ENCODE measurements around the gene ANO10. TPM values are rescaled to one million over a fixed set of nuclear protein-coding genes. Genes with fewer than 3 reads are reported as not detected.
A peak's percentile ranks its signal among the peaks of the same experiment; 100 is the strongest.

Gene ANO10
- total RNA-seq, 2 experiments from 2014 or later, result 9.5 to 12.9 TPM

- Mint-ChIP-seq H3K4me3 (peak overlapping the region; percentile 73), H3K9me3 (ENCODE audit: insufficient read depth) (peaks cover 15% of the 10 kb centered on the region), H3K36me3 (ENCODE audit: low read depth) (peaks cover 95% of the 10 kb centered on the region), H3K27me3 (ENCODE audit: low read depth) (no peaks in the 10 kb centered on the region), H3K27ac (peak overlapping the region; percentile 97), H3K4me1 (ENCODE audit: low read depth) (peaks cover 82% of the 10 kb centered on the region)
- POLR2A ChIA-PET, result interaction anchor here (0.5 to 4.1 kb wide), 13 partner anchors 10 to 184 kb away, joined by 3 to 29 read pairs (median 4); partner anchors contain the start of gene SNRK
- DNase-seq, result peak; percentile 85
- ATAC-seq, result peak; percentile 62
- CTCF ChIA-PET, result interaction anchor here (0.6 to 4.5 kb wide), 19 partner anchors 8 to 770 kb away, joined by 3 to 28 read pairs (median 5); partner anchors contain the start of gene SNRK
Observed at GRCh38 chr3:43346978-43347749, 274.6 kb downstream of the ANO10 start.

- Mint-ChIP-seq H3K36me3 (ENCODE audit: low read depth) (peaks cover 93% of the 10 kb centered on the region), H3K4me1 (ENCODE audit: low read depth) (peaks cover 77% of the 10 kb centered on the region), H3K9me3 (ENCODE audit: insufficient read depth) (peaks cover 2% of the 10 kb centered on the region), H3K27ac (peak overlapping the region; percentile 97), H3K27me3 (ENCODE audit: low read depth) (no peaks in the 10 kb centered on the region), H3K4me3 (peak overlapping the region; percentile 43)
- ChIA-PET POLR2A (interaction anchor here (0.6 to 4.1 kb wide), 6 partner anchors 9 to 166 kb away, joined by 3 to 29 read pairs (median 6); partner anchors contain the start of gene SNRK), CTCF (interaction anchor here (0.6 to 4.5 kb wide), 17 partner anchors 10 to 185 kb away, joined by 3 to 28 read pairs (median 6); partner anchors contain the start of gene SNRK)
- ATAC-seq (peak; percentile 56), DNase-seq (peak; percentile 55)
Observed at GRCh38 chr3:43345877-43346276, 275.9 kb downstream of the ANO10 start.

- Mint-ChIP-seq H3K9me3 (ENCODE audit: insufficient read depth) (no peaks in the 10 kb centered on the region), H3K4me1 (ENCODE audit: low read depth) (peaks cover 83% of the 10 kb centered on the region), H3K27me3 (ENCODE audit: low read depth) (no peaks in the 10 kb centered on the region), H3K27ac (peak overlapping the region; percentile 97), H3K36me3 (ENCODE audit: low read depth) (peaks cover 93% of the 10 kb centered on the region), H3K4me3 (peak overlapping the region; percentile 43)
- no peak for DNase-seq
- ChIA-PET CTCF (interaction anchor here (0.6 to 4.5 kb wide), 11 partner anchors 10 to 184 kb away, joined by 3 to 28 read pairs (median 7); no protein-coding TSS in a partner anchor), POLR2A (interaction anchor here (0.9 to 4.1 kb wide), 5 partner anchors 8 to 59 kb away, joined by 3 to 29 read pairs (median 9); partner anchors contain the start of gene SNRK)
- ATAC-seq, result no peak
Observed at GRCh38 chr3:43345246-43345645, 276.6 kb downstream of the ANO10 start.

GRCh38 chr3:43344520-43344919 is 277.3 kb downstream of the ANO10 start:
- H3K27ac Mint-ChIP-seq, result peak overlapping the region; percentile 75

GRCh38 chr3:43343815-43344214 is 278.0 kb downstream of the ANO10 start:
- CTCF ChIA-PET, result interaction anchor here (4.2 to 4.5 kb wide), 2 partner anchors 160 to 181 kb away, joined by 25 to 28 read pairs; no protein-coding TSS in a partner anchor
- Mint-ChIP-seq H3K4me1 (ENCODE audit: low read depth) (peaks cover 78% of the 10 kb centered on the region), H3K36me3 (ENCODE audit: low read depth) (peaks cover 92% of the 10 kb centered on the region), H3K27ac (peak overlapping the region; percentile 85), H3K4me3 (no peak overlapping the region), H3K9me3 (ENCODE audit: insufficient read depth) (peaks cover 6% of the 10 kb centered on the region), H3K27me3 (ENCODE audit: low read depth) (no peaks in the 10 kb centered on the region)
- DNase-seq (no peak), ATAC-seq (no peak)
- POLR2A ChIA-PET, result interaction anchor here (1.2 kb wide), 1 partner anchor 36 kb away, joined by 3 read pairs; no protein-coding TSS in a partner anchor

More at GRCh38 chr3:43344520-43344919, 277.3 kb downstream of the ANO10 start:
- DNase-seq, result no peak
- ChIA-PET CTCF (interaction anchor here (2.0 to 4.5 kb wide), 3 partner anchors 53 to 181 kb away, joined by 6 to 28 read pairs (median 25); no protein-coding TSS in a partner anchor), POLR2A (interaction anchor here (1.2 to 4.1 kb wide), 4 partner anchors 36 to 58 kb away, joined by 3 to 29 read pairs (median 13); partner anchors contain the start of gene SNRK)
- Mint-ChIP-seq H3K4me1 (ENCODE audit: low read depth) (peaks cover 86% of the 10 kb centered on the region), H3K36me3 (ENCODE audit: low read depth) (peaks cover 92% of the 10 kb centered on the region), H3K27me3 (ENCODE audit: low read depth) (no peaks in the 10 kb centered on the region), H3K4me3 (no peak overlapping the region), H3K9me3 (ENCODE audit: insufficient read depth) (no peaks in the 10 kb centered on the region)
- no peak for ATAC-seq

- peaks cover 92% of the 10 kb centered on the region for H3K36me3 Mint-ChIP-seq (ENCODE audit: low read depth)
- H3K27me3 Mint-ChIP-seq (ENCODE audit: low read depth), result no peaks in the 10 kb centered on the region
- H3K9me3 Mint-ChIP-seq (ENCODE audit: insufficient read depth), result peaks cover 12% of the 10 kb centered on the region
- ATAC-seq, result no peak
- DNase-seq, result no peak
- CTCF ChIA-PET, result interaction anchor here (1.6 kb wide), 1 partner anchor 58 kb away, joined by 3 read pairs; no protein-coding TSS in a partner anchor
- H3K4me1 Mint-ChIP-seq (ENCODE audit: low read depth), result peaks cover 72% of the 10 kb centered on the region
- POLR2A ChIA-PET, result no interaction called here
- H3K4me3 Mint-ChIP-seq, result peak overlapping the region; percentile 38
- peak overlapping the region; percentile 85 for H3K27ac Mint-ChIP-seq
Observed at GRCh38 chr3:43343185-43343584, 278.6 kb downstream of the ANO10 start.

- H3K27ac Mint-ChIP-seq, result no peak overlapping the region
- no peaks in the 10 kb centered on the region for H3K27me3 Mint-ChIP-seq (ENCODE audit: low read depth)
- ChIA-PET CTCF (interaction anchor here (1.6 kb wide), 1 partner anchor 57 kb away, joined by 3 read pairs; no protein-coding TSS in a partner anchor), POLR2A (no interaction called here)
- no peak overlapping the region for H3K4me3 Mint-ChIP-seq
- DNase-seq, result no peak
- peaks cover 16% of the 10 kb centered on the region for H3K9me3 Mint-ChIP-seq (ENCODE audit: insufficient read depth)
- peaks cover 90% of the 10 kb centered on the region for H3K36me3 Mint-ChIP-seq (ENCODE audit: low read depth)
- H3K4me1 Mint-ChIP-seq (ENCODE audit: low read depth), result peaks cover 58% of the 10 kb centered on the region
- ATAC-seq, result no peak
Observed at GRCh38 chr3:43341788-43342187, 280.0 kb downstream of the ANO10 start.

- ChIA-PET CTCF (interaction anchor here (0.7 to 1.0 kb wide), 2 partner anchors 27 to 32 kb away, joined by 3 read pairs; no protein-coding TSS in a partner anchor), POLR2A (no interaction called here)
- ATAC-seq, result no peak
- Mint-ChIP-seq H3K4me1 (ENCODE audit: low read depth) (peaks cover 44% of the 10 kb centered on the region), H3K4me3 (no peak overlapping the region), H3K27me3 (ENCODE audit: low read depth) (no peaks in the 10 kb centered on the region), H3K27ac (no peak overlapping the region), H3K9me3 (ENCODE audit: insufficient read depth) (peaks cover 21% of the 10 kb centered on the region), H3K36me3 (ENCODE audit: low read depth) (peaks cover 93% of the 10 kb centered on the region)
- DNase-seq, result no peak
Observed at GRCh38 chr3:43340403-43340802, 281.4 kb downstream of the ANO10 start.

- POLR2A ChIA-PET, result no interaction called here
Observed at GRCh38 chr3:43338295-43338694, 283.5 kb downstream of the ANO10 start.

GRCh38 chr3:43335799-43336198 is 286.0 kb downstream of the ANO10 start:
- Mint-ChIP-seq H3K36me3 (ENCODE audit: low read depth) (peaks cover 86% of the 10 kb centered on the region), H3K27ac (peak overlapping the region; percentile 26), H3K4me3 (no peak overlapping the region), H3K4me1 (ENCODE audit: low read depth) (peaks cover 13% of the 10 kb centered on the region), H3K27me3 (ENCODE audit: low read depth) (no peaks in the 10 kb centered on the region), H3K9me3 (ENCODE audit: insufficient read depth) (peaks cover 27% of the 10 kb centered on the region)
- ATAC-seq (no peak), DNase-seq (no peak)
- ChIA-PET POLR2A (interaction anchor here (2.1 kb wide), 1 partner anchor 10 kb away, joined by 9 read pairs; no protein-coding TSS in a partner anchor), CTCF (interaction anchor here (1.2 to 2.1 kb wide), 3 partner anchors 11 to 173 kb away, joined by 3 to 9 read pairs (median 7); no protein-coding TSS in a partner anchor)

More at GRCh38 chr3:43338295-43338694, 283.5 kb downstream of the ANO10 start:
- ATAC-seq, result no peak
- CTCF ChIA-PET, result interaction anchor here (1.9 kb wide), 1 partner anchor 9 kb away, joined by 5 read pairs; no protein-coding TSS in a partner anchor
- H3K27ac Mint-ChIP-seq, result no peak overlapping the region
- no peak for DNase-seq
- no peaks in the 10 kb centered on the region for H3K27me3 Mint-ChIP-seq (ENCODE audit: low read depth)
- peaks cover 27% of the 10 kb centered on the region for H3K9me3 Mint-ChIP-seq (ENCODE audit: insufficient read depth)
- peaks cover 25% of the 10 kb centered on the region for H3K4me1 Mint-ChIP-seq (ENCODE audit: low read depth)
- H3K4me3 Mint-ChIP-seq, result no peak overlapping the region
- peaks cover 89% of the 10 kb centered on the region for H3K36me3 Mint-ChIP-seq (ENCODE audit: low read depth)

- ChIA-PET POLR2A (interaction anchor here (0.6 kb wide), 2 partner anchors 14 to 91 kb away, joined by 3 read pairs; no protein-coding TSS in a partner anchor), CTCF (interaction anchor here (1.0 to 2.1 kb wide), 4 partner anchors 11 to 173 kb away, joined by 3 to 9 read pairs (median 5); no protein-coding TSS in a partner anchor)
- Mint-ChIP-seq H3K4me3 (no peak overlapping the region), H3K36me3 (ENCODE audit: low read depth) (peaks cover 84% of the 10 kb centered on the region), H3K4me1 (ENCODE audit: low read depth) (peaks cover 7% of the 10 kb centered on the region), H3K9me3 (ENCODE audit: insufficient read depth) (peaks cover 27% of the 10 kb centered on the region), H3K27ac (no peak overlapping the region), H3K27me3 (ENCODE audit: low read depth) (no peaks in the 10 kb centered on the region)
- DNase-seq, result no peak
- ATAC-seq, result no peak
Observed at GRCh38 chr3:43334976-43335375, 286.8 kb downstream of the ANO10 start.

All from activated CD8-positive, alpha-beta T cell treated with anti-CD3 and anti-CD28 coated beads, Interleukin-2, amount 10 ng/mL, durations not matched to agents 7 days and 5 days (primary cell).